ENCODE data around the gene ZNF215. TPM values are rescaled to one million over a fixed set of nuclear protein-coding genes. Genes with fewer than 3 reads are reported as not detected.

The ZNF215 gene
- total and polyA plus RNA-seq, 2 of the 13 experiments (the other 11 are each of a cell fraction or from before 2014, with no cell fraction given): not detected

GRCh38 chr11:6919698-6920097 lies 6.5 kb upstream of the ZNF215 start:
- Histone ChIP-seq H3K9ac (ENCODE audit: insufficient read depth, low read depth, low read length) (no peak overlapping the region), H3K4me2 (ENCODE audit: low read depth, low read length) (no peak overlapping the region), H3K36me3 (replicated peaks in 1 of 2; ENCODE audit: control insufficient read depth in 1 of 2, insufficient read depth in 2 of 2, low read length in 2 of 2) (no peaks in the 10 kb centered on the region), H2AFZ (ENCODE audit: low read length) (no peak overlapping the region), H3K9me3 (ENCODE audit: low read length) (no peaks in the 10 kb centered on the region), H3K4me1 (ENCODE audit: insufficient read depth, low read length) (no peaks in the 10 kb centered on the region), H3K27ac (ENCODE audit: extremely low read length, insufficient read depth, low read length) (no peak overlapping the region), H4K20me1 (ENCODE audit: insufficient read depth, low read length) (no peaks in the 10 kb centered on the region), H3K79me2 (ENCODE audit: insufficient read depth, low read length) (no peaks in the 10 kb centered on the region), H3K27me3 (ENCODE audit: control insufficient read depth in 1 of 2, insufficient read depth in 2 of 2, low read length in 2 of 2) (peaks cover 2 to 6% of the 10 kb centered on the region in 2 experiments; a peak in 1 of 5 replicates), H3K4me3 (replicated peaks in 1 of 3; ENCODE audit: insufficient read depth in 1 of 3, low read depth in 2 of 3, low read length in 3 of 3) (no peak overlapping the region)
- no TSS peak for BruUV-seq (replicated peaks)
- 2% methylated on average over 2 of the region's 2 CpGs for WGBS (ENCODE audit: low lambda C conversion rate)
- ChIA-PET POLR2A (no interaction called here), CTCF (ENCODE audit: low intra/inter-chr PET ratio, low total read pairs) (no interaction called here)
- FAIRE-seq (no peak), ATAC-seq (no peak), DNase-seq (ENCODE audit: low spot score) (no peak)
- intact Hi-C loops (cut with micrococcal nuclease; ENCODE audit: unreplicated experiment): no loop called here
- no peak for TF ChIP-seq ZGPAT (CRISPR knock-in tag; IDR thresholded peaks at IDR 0.05)
- no peak for TF ChIP-seq SMYD3 (CRISPR knock-in tag; IDR thresholded peaks at IDR 0.05)
- no peak for TF ChIP-seq AHDC1 (CRISPR knock-in tag; IDR thresholded peaks at IDR 0.05; ENCODE audit: borderline replicate concordance)
- TF ChIP-seq KLF15 (CRISPR knock-in tag; IDR thresholded peaks at IDR 0.05; ENCODE audit: borderline replicate concordance): no peak
- no peak for TF ChIP-seq HHEX (CRISPR knock-in tag; IDR thresholded peaks at IDR 0.05)
- no peak for TF ChIP-seq CBX5 (CRISPR knock-in tag; IDR thresholded peaks at IDR 0.05; ENCODE audit: borderline replicate concordance)
- TF ChIP-seq ZBTB7A (CRISPR knock-in tag; IDR thresholded peaks at IDR 0.05): no peak
- in situ Hi-C loops (cut with HindIII; ENCODE audit: extremely low pct_ligation_motif_present, low pct_unique_long_range_greater_than_20kb): no loop called here

Data from HepG2 (cell line).